Peyer's patch (tissue), 4 donors: Measurements from ENCODE around the gene TRPC1. TPM values are rescaled to one million over a fixed set of nuclear protein-coding genes. Genes with fewer than 3 reads are reported as not detected.

Experiments
- DNase-seq, 3 donors: peaks; one replicate each; pipeline ENCODE4 v3.0.0-alpha.2; 2017 to 2019
- H3K27ac ChIP-seq, 4 donors: fragments of 200-600 bp; sonication (generic); one replicate each; pipeline ENCODE4 v1.5.1; 2016 to 2019
- H3K27me3 ChIP-seq, 2 donors: fragments of 200-600 bp; sonication (generic); one replicate each; pipeline ENCODE4 v1.5.1; 2019
- H3K36me3 ChIP-seq, 3 donors: fragments of 200-600 bp; sonication (generic); one replicate each; pipeline ENCODE4 v1.5.1; 2016 to 2019
- H3K4me1 ChIP-seq, 4 donors: fragments of 200-600 bp; sonication (generic); one replicate each; pipeline ENCODE4 v1.5.1; 2016 to 2019
- H3K4me3 ChIP-seq, 4 donors: fragments of 200-600 bp; sonication (generic); 1 replicate in 3 of 4; 2 replicates in 1 of 4; pipeline ENCODE4 v1.5.1; 2016 to 2019; ENCODE audit warnings: mild to moderate bottlenecking in 1 of 4
- H3K9me3 ChIP-seq, 4 donors: fragments of 200-600 bp; sonication (generic); one replicate each; pipeline ENCODE4 v1.5.1; 2016 to 2019; ENCODE audit warnings: mild to moderate bottlenecking in 1 of 4
- CTCF ChIP-seq, 6 experiments: fragments of 450-650 bp in 4 of 6; fragments of 200-600 bp in 2 of 6; sonication (generic) in 1 of 6; IDR thresholded peaks; one replicate each; pipeline ENCODE4 v1.5.1; 2017 to 2019; ENCODE audit warnings: antibody characterized with exemption in 6 of 6, mild to moderate bottlenecking in 3 of 6, moderate library complexity in 1 of 6
- POLR2A ChIP-seq, 2 donors: fragments of 450-650 bp; IDR thresholded peaks; one replicate each; pipeline ENCODE4 v1.5.1; 2017; ENCODE audit warnings: antibody characterized with exemption in 2 of 2, mild to moderate bottlenecking in 2 of 2, moderate library complexity in 2 of 2
- total RNA-seq, 4 donors: library from RNA; depleted of rRNA; stranded (reverse); fragments of >200 nt; gene quantifications; one replicate each; pipeline ENCODE4 v1.1.0, GENCODE V29; 2016

TRPC1 gene
- total RNA-seq, 4 donors from 2014 or later: 1.1 to 12.4 (median 3.4) TPM

- no peak for TF ChIP-seq POLR2A (IDR thresholded peaks at IDR 0.05)
- no peak for TF ChIP-seq CTCF (IDR thresholded peaks at IDR 0.05)
Measured at GRCh38 chr3:142839831-142840230, 116.0 kb downstream of the TRPC1 start.

DNA sequence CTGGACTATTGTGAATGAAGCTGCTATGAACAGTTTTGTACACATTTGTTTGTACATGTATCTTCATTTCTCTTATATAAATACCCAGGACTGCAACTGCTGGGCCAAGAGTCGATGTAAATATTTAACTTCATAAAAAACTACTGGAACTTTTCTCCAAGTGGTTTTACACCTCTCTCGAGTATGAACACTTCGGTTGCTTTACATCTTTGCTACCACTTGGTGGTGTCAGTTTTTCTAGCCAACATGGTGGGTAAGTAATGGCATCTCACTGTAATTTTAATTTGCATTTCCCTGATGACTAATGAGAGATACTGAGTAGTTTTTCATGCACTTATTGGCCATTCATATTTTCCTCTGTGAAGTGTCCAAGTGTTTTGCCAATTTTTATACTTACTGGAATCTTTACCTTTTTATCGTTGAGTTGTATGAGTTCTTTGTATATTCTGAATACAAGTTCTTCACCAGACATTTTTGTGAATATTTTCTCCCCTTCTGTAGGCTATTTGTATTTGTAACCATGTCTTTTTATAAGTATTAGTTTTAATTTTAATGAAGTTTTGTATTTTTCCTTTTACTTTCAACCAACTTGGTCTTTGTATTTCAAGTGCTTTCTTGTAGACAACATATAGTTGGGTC, 120.6 kb downstream of the TRPC1 start:
- Histone ChIP-seq H3K27ac (no peak overlapping the region), H3K4me1 (no peaks in the 10 kb centered on the region), H3K36me3 (no peaks in the 10 kb centered on the region), H3K27me3 (no peaks in the 10 kb centered on the region), H3K9me3 (no peaks in the 10 kb centered on the region), H3K4me3 (no peak overlapping the region)
- no peak for DNase-seq
- TF ChIP-seq POLR2A (IDR thresholded peaks at IDR 0.05): no peak
- peak in 4 of 6 experiments; percentile 21 to 50 (median 42) for TF ChIP-seq CTCF (IDR thresholded peaks at IDR 0.05)

More at GRCh38 chr3:142839831-142840230, 116.0 kb downstream of the TRPC1 start:
- Histone ChIP-seq H3K27ac (no peak overlapping the region), H3K36me3 (no peaks in the 10 kb centered on the region), H3K9me3 (no peaks in the 10 kb centered on the region), H3K4me3 (no peak overlapping the region), H3K4me1 (no peaks in the 10 kb centered on the region), H3K27me3 (no peaks in the 10 kb centered on the region)
- no peak for DNase-seq

DNA sequence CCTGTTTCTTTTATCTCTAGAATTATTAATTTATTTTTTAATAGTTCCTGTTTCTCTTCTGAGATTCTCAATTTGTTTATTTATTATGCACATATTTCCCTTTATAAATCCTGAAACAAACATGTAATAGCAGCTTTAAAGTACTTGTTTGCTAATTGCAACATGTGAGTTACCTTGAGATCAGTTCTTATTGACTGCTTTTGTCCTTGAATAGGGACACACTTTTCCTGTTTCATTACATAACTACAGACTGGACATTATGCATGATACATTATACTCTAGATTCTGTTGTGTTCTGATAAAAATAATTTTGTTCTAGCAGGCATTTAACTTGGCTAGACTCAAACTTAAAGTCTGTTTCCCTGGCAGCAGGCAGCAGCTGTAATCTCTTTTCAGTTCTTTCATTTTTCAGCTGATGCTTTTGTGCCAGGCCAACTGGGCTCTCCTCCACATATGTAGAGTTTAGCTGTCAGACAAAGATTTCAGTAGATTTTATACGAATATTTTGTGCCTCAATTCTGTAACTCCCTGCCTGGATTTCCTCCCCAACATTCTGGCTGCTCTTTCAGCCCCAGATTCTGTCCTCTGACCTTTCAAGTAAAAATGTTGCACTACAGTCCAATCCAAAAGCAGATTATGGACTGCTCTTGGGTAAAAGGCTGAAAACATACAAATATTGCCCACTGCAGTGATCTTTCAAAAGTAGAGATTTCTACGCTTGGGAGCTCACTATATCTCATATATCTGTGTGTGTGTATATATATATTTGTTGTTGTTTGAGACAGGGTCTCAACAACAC, 123.1 kb downstream of the TRPC1 start:
- TF ChIP-seq CTCF (IDR thresholded peaks at IDR 0.05): no peak
- TF ChIP-seq POLR2A (IDR thresholded peaks at IDR 0.05): no peak
- H3K4me3 ChIP-seq: no peak overlapping the region
- no peak overlapping the region for H3K27ac ChIP-seq
- no peaks in the 10 kb centered on the region for H3K36me3 ChIP-seq
- no peaks in the 10 kb centered on the region for H3K4me1 ChIP-seq
- no peaks in the 10 kb centered on the region for H3K9me3 ChIP-seq
- DNase-seq: no peak
- H3K27me3 ChIP-seq: no peaks in the 10 kb centered on the region

DNA sequence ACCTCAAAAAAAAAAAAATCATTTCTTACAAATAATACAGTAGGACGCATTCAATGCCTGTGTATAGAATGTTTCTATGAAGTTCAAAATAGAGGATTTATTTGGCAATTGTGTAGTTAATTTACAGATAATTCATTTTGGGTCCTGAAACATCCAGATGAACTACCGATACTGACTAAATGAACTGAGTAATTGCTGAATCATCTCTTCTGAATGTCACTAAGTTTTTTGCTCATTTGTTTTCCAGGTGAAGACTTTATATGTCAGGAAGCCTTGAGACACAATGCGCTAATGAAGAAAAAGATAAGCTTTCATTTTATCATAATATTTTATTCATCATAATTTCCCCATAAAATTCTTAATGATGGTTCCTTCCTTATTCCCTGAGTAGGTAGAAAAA, 125.3 kb downstream of the TRPC1 start:
- no peak overlapping the region for H3K4me3 ChIP-seq
- H3K27me3 ChIP-seq: no peaks in the 10 kb centered on the region
- H3K4me1 ChIP-seq: no peaks in the 10 kb centered on the region
- H3K27ac ChIP-seq: no peak overlapping the region
- DNase-seq: no peak
- TF ChIP-seq CTCF (IDR thresholded peaks at IDR 0.05): no peak
- TF ChIP-seq POLR2A (IDR thresholded peaks at IDR 0.05): no peak
- no peaks in the 10 kb centered on the region for H3K36me3 ChIP-seq
- no peaks in the 10 kb centered on the region for H3K9me3 ChIP-seq

DNA sequence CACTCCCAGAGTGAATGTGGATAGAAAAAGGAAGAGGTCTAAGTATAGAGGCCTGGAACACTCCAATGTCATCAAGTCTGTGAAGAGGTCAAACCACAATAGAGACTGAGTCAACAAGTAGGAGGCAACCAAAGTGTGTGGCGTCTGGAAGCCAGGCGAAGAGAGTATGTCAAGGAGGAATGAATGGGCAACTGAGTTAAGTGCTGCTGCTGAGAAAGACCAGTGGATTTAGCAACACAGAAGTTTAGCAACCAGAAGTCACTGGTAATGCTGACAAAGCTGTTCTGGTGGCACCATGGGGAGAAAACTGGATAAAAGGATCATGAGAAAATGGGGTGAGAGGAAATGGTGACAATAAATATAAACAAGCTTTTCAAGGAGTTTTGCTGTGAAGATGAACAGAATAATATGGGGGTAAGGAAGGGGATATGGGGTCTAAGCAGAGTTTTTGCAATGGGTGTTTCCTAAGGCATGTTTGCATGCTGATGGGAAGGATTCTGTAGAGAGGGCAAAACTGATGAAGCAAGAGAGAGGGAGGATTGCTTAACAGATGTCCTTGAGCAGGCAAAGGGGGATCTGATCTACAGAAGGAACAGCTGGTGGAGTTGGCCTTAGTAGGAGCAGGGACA, 126.7 kb downstream of the TRPC1 start:
- Histone ChIP-seq H3K27me3 (no peaks in the 10 kb centered on the region), H3K36me3 (no peaks in the 10 kb centered on the region), H3K9me3 (no peaks in the 10 kb centered on the region), H3K4me1 (no peaks in the 10 kb centered on the region), H3K4me3 (no peak overlapping the region), H3K27ac (no peak overlapping the region)
- no peak for DNase-seq
- no peak for TF ChIP-seq POLR2A (IDR thresholded peaks at IDR 0.05)
- no peak for TF ChIP-seq CTCF (IDR thresholded peaks at IDR 0.05)
